ENCODE measurements around the gene SNTA1.
A peak's percentile ranks its signal among the peaks of the same experiment; 100 is the strongest.
"Not testable (repeated sequence)": the region's sequence is repeated elsewhere in the genome, so short reads cannot be mapped to it uniquely, and the experiment has no call there.

Gene SNTA1

GRCh38 chr20:33459599-33459998, 16.0 kb upstream of the SNTA1 start:
- Histone ChIP-seq H3K9me3 (ENCODE audit: low read depth, low read length) (no peaks in the 10 kb centered on the region), H3K9ac (ENCODE audit: insufficient read length) (no peak overlapping the region), H3K27ac (no peak overlapping the region), H3K4me3 (no peak overlapping the region), H3K36me3 (ENCODE audit: insufficient read depth, low read length) (no peaks in the 10 kb centered on the region)
- no peak for DNase-seq (ENCODE audit: low read depth, low spot score)
- TF ChIP-seq EZH2 (IDR thresholded peaks at IDR 0.05) = no peak
- no peak for TF ChIP-seq FOXP2 (optimal IDR thresholded peaks at IDR 0.05; ENCODE audit: control extremely low read depth, extremely low read length, insufficient read depth)
- no peak for TF ChIP-seq POLR2AphosphoS5 (IDR thresholded peaks at IDR 0.05; ENCODE audit: borderline replicate concordance, low read depth, low read length)

- H3K27ac ChIP-seq; DNase-seq (ENCODE audit: low read depth, low spot score); H3K9ac ChIP-seq (ENCODE audit: insufficient read length); H3K36me3 ChIP-seq (ENCODE audit: insufficient read depth, low read length); H3K4me3 ChIP-seq; H3K9me3 ChIP-seq (ENCODE audit: low read depth, low read length): not testable (repeated sequence)
- peak; percentile 33 for TF ChIP-seq FOXP2 (optimal IDR thresholded peaks at IDR 0.05; ENCODE audit: control extremely low read depth, extremely low read length, insufficient read depth)
These were observed 13.5 kb upstream of the SNTA1 start for GRCh38 chr20:33456916-33457642.

- no peak for TF ChIP-seq EZH2 (IDR thresholded peaks at IDR 0.05)
- no peak for TF ChIP-seq POLR2AphosphoS5 (IDR thresholded peaks at IDR 0.05; ENCODE audit: borderline replicate concordance, low read depth, low read length)
- no peak for TF ChIP-seq FOXP2 (optimal IDR thresholded peaks at IDR 0.05; ENCODE audit: control extremely low read depth, extremely low read length, insufficient read depth)
- no peaks in the 10 kb centered on the region for H3K9me3 ChIP-seq (ENCODE audit: low read depth, low read length)
- H3K36me3 ChIP-seq (ENCODE audit: insufficient read depth, low read length) = no peaks in the 10 kb centered on the region
- no peak overlapping the region for H3K4me3 ChIP-seq
- DNase-seq (ENCODE audit: low read depth, low spot score) = no peak
- no peak overlapping the region for H3K9ac ChIP-seq (ENCODE audit: insufficient read length)
- H3K27ac ChIP-seq = no peak overlapping the region
These were observed 7.3 kb upstream of the SNTA1 start for GRCh38 chr20:33450867-33451266.

- Histone ChIP-seq H3K27ac (peak overlapping the region; percentile 82), H3K9ac (ENCODE audit: insufficient read length) (peak overlapping the region; percentile 1), H3K4me3 (no peak overlapping the region), H3K9me3 (ENCODE audit: low read depth, low read length) (no peaks in the 10 kb centered on the region), H3K36me3 (ENCODE audit: insufficient read depth, low read length) (no peaks in the 10 kb centered on the region)
- DNase-seq (ENCODE audit: low read depth, low spot score) = no peak
- TF ChIP-seq EZH2 (IDR thresholded peaks at IDR 0.05) (no peak), POLR2AphosphoS5 (IDR thresholded peaks at IDR 0.05; ENCODE audit: borderline replicate concordance, low read depth, low read length) (no peak), FOXP2 (optimal IDR thresholded peaks at IDR 0.05; ENCODE audit: control extremely low read depth, extremely low read length, insufficient read depth) (no peak)
These were observed 2.5 kb upstream of the SNTA1 start for GRCh38 chr20:33445881-33446625.

- Histone ChIP-seq H3K4me3 (peak overlapping the region; percentile 89), H3K36me3 (ENCODE audit: insufficient read depth, low read length) (no peaks in the 10 kb centered on the region), H3K27ac (peak overlapping the region; percentile 67; the same call in 1 of the 2 replicates), H3K9ac (ENCODE audit: insufficient read length) (peak overlapping the region; percentile 37), H3K9me3 (ENCODE audit: low read depth, low read length) (no peaks in the 10 kb centered on the region)
- no peak for TF ChIP-seq POLR2AphosphoS5 (IDR thresholded peaks at IDR 0.05; ENCODE audit: borderline replicate concordance, low read depth, low read length)
- no peak for TF ChIP-seq EZH2 (IDR thresholded peaks at IDR 0.05)
- TF ChIP-seq FOXP2 (optimal IDR thresholded peaks at IDR 0.05; ENCODE audit: control extremely low read depth, extremely low read length, insufficient read depth) = no peak
- no peak for DNase-seq (ENCODE audit: low read depth, low spot score)
These were observed 1.4 kb upstream of the SNTA1 start for GRCh38 chr20:33444797-33445560.

GRCh38 chr20:33443006-33443511, 504 bp downstream of the SNTA1 start:
- H3K27ac ChIP-seq = no peak overlapping the region

GRCh38 chr20:33442136-33443005, 1.2 kb downstream of the SNTA1 start:
- DNase-seq (ENCODE audit: low read depth, low spot score) = no peak
- no peak overlapping the region for H3K9ac ChIP-seq (ENCODE audit: insufficient read length)
- TF ChIP-seq POLR2AphosphoS5 (IDR thresholded peaks at IDR 0.05; ENCODE audit: borderline replicate concordance, low read depth, low read length) (no peak), FOXP2 (optimal IDR thresholded peaks at IDR 0.05; ENCODE audit: control extremely low read depth, extremely low read length, insufficient read depth) (no peak), EZH2 (IDR thresholded peaks at IDR 0.05) (no peak)
- no peaks in the 10 kb centered on the region for H3K36me3 ChIP-seq (ENCODE audit: insufficient read depth, low read length)
- no peaks in the 10 kb centered on the region for H3K9me3 ChIP-seq (ENCODE audit: low read depth, low read length)
- H3K27ac ChIP-seq = no peak overlapping the region
- H3K4me3 ChIP-seq = peak overlapping the region; percentile 89

More at GRCh38 chr20:33443006-33443511, 504 bp downstream of the SNTA1 start:
- DNase-seq (ENCODE audit: low read depth, low spot score) = no peak
- Histone ChIP-seq H3K9me3 (ENCODE audit: low read depth, low read length) (no peaks in the 10 kb centered on the region), H3K36me3 (ENCODE audit: insufficient read depth, low read length) (no peaks in the 10 kb centered on the region), H3K9ac (ENCODE audit: insufficient read length) (no peak overlapping the region), H3K4me3 (peak overlapping the region; percentile 89)
- TF ChIP-seq EZH2 (IDR thresholded peaks at IDR 0.05) (no peak), FOXP2 (optimal IDR thresholded peaks at IDR 0.05; ENCODE audit: control extremely low read depth, extremely low read length, insufficient read depth) (no peak), POLR2AphosphoS5 (IDR thresholded peaks at IDR 0.05; ENCODE audit: borderline replicate concordance, low read depth, low read length) (no peak)
